ENCODE results near the gene MAML3. TPM values are rescaled to one million over a fixed set of nuclear protein-coding genes. Genes with fewer than 3 reads are reported as not detected.

The MAML3 gene
- total and polyA plus RNA-seq, 3 experiments from 2014 or later: 0.44 to 0.57 (median 0.52) TPM

DNA sequence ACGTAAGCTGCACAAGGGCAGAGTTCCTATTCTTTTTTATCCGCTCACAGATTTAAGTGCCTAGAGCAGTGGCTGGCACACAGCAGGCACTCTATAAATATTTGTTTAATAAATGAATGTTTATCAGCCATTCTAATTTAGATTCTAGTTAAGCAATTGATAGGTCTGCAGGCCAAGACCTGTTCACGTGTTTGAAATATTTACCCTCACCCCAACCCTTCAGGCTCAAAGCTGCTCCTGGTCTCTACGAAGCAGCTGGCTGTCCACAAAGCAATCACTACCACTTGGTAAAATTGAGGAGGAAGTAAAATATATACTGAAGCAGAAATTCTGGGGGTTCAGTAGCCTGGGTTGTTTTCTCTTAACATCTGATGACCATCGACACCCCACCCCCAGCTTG lies 330.2 kb downstream of the MAML3 start:
- peaks cover 0 to 17% (median 0%) of the 10 kb centered on the region in 5 donors for H3K9me3 Mint-ChIP-seq
- no peaks in the 10 kb centered on the region for H3K4me1 ChIP-seq (ENCODE audit: insufficient read depth, low read length)
- no peaks in the 10 kb centered on the region for H3K36me3 ChIP-seq (ENCODE audit: insufficient read depth, low read length)
- H3K27me3 ChIP-seq (ENCODE audit: insufficient read depth, low read length, poor library complexity, severe bottlenecking): no peaks in the 10 kb centered on the region
- peaks cover 3 to 5% of the 10 kb centered on the region in 2 donors for H3K27me3 Mint-ChIP-seq
- peaks cover 0 to 5% (median 0%) of the 10 kb centered on the region in 3 donors for H3K36me3 Mint-ChIP-seq
- CTCF ChIA-PET: no interaction called here
- no peak for DNase-seq
- H3K4me1 Mint-ChIP-seq: no peaks in the 10 kb centered on the region
- no peak overlapping the region for H3K27ac ChIP-seq (ENCODE audit: low read depth, low read length)
- H3K4me3 ChIP-seq (ENCODE audit: low read length): no peak overlapping the region
- no peak overlapping the region for H3K4me3 Mint-ChIP-seq
- no peak overlapping the region for H3K27ac Mint-ChIP-seq
- H3K9me3 ChIP-seq (ENCODE audit: low read length): no peaks in the 10 kb centered on the region
- POLR2A ChIA-PET: no interaction called here

DNA sequence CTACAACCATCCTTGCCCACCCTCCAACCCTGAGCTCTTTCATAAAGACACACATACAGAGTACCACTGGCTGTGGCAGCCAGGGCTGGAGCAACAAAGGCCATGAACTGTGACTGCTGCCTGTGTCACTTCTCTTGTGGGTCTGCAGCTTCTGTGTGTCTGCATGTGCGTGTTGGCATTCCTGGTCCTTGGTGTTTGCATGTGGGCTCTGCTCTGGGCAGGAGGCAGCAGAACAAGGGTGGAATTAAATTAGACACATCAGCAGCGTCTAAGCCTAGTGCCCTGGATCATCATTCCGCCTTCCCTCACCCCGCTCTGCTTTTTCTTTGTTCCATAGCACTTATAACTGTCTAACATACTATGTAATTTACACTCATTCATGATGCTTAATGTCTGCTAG lies 330.6 kb downstream of the MAML3 start:
- ChIA-PET CTCF (no interaction called here), POLR2A (no interaction called here)
- Mint-ChIP-seq H3K4me1 (no peaks in the 10 kb centered on the region), H3K4me3 (no peak overlapping the region), H3K27me3 (peaks cover 3 to 5% of the 10 kb centered on the region in 2 donors), H3K27ac (no peak overlapping the region), H3K36me3 (peaks cover 0 to 5% (median 0%) of the 10 kb centered on the region in 3 donors), H3K9me3 (peaks cover 0 to 16% (median 0%) of the 10 kb centered on the region in 5 donors)
- H3K9me3 ChIP-seq (ENCODE audit: low read length): no peaks in the 10 kb centered on the region
- no peaks in the 10 kb centered on the region for H3K36me3 ChIP-seq (ENCODE audit: insufficient read depth, low read length)
- DNase-seq: no peak
- H3K27me3 ChIP-seq (ENCODE audit: insufficient read depth, low read length, poor library complexity, severe bottlenecking): no peaks in the 10 kb centered on the region
- no peak overlapping the region for H3K27ac ChIP-seq (ENCODE audit: low read depth, low read length)
- H3K4me3 ChIP-seq (ENCODE audit: low read length): no peak overlapping the region
- no peaks in the 10 kb centered on the region for H3K4me1 ChIP-seq (ENCODE audit: insufficient read depth, low read length)

DNA sequence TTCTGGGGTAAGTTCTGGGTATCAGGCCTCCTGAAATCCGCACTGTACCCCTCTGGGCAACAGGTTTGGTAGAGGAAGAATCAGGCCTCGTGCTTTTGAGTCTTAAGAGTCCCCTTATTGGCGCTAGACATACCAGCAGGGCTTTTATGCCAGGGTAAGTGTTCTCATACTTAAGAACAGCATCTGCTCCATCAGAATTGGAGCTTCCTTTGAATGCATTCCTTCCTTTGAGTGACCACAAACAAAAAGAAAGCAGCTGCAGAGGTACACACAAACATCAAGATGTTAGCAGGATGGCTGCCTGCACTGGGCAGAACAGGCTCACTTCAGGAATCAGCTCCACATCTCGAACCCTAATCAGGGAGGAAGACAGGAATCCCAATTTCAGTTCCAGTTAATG lies 331.6 kb downstream of the MAML3 start:
- Histone ChIP-seq H3K27me3 (ENCODE audit: insufficient read depth, low read length, poor library complexity, severe bottlenecking) (no peaks in the 10 kb centered on the region), H3K27ac (ENCODE audit: low read depth, low read length) (no peak overlapping the region), H3K4me3 (ENCODE audit: low read length) (no peak overlapping the region), H3K9me3 (ENCODE audit: low read length) (no peaks in the 10 kb centered on the region), H3K36me3 (ENCODE audit: insufficient read depth, low read length) (no peaks in the 10 kb centered on the region), H3K4me1 (ENCODE audit: insufficient read depth, low read length) (no peaks in the 10 kb centered on the region)
- POLR2A ChIA-PET: no interaction called here
- DNase-seq: no peak
- peaks cover 0 to 5% (median 0%) of the 10 kb centered on the region in 3 donors for H3K36me3 Mint-ChIP-seq
- H3K27ac Mint-ChIP-seq: no peak overlapping the region
- H3K9me3 Mint-ChIP-seq: peaks cover 0 to 14% (median 0%) of the 10 kb centered on the region in 5 donors
- no peak overlapping the region for H3K4me3 Mint-ChIP-seq
- CTCF ChIA-PET: no interaction called here
- no peaks in the 10 kb centered on the region for H3K4me1 Mint-ChIP-seq
- peaks cover 3 to 5% of the 10 kb centered on the region in 2 donors for H3K27me3 Mint-ChIP-seq

DNA sequence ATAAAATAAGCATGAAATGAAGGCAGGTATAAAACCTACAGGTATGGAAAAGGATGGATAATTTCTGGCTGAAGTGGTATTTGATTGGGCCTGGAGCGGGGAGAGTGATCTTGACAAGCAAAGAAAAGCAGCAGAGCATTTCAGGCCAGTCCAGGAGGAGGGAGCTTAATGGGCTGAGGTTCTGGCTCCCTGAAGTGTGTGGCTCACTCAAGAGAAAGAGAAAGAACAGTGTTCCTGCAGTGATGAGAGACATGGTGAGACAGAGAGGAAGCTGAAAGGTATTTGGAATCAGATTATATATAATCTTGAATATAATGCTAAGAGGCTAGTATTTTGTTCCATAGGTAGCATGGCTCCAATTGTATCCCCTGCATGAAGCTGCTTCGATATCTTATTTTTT lies 334.9 kb downstream of the MAML3 start:
- H3K4me3 ChIP-seq (ENCODE audit: low read length): no peak overlapping the region
- H3K27me3 ChIP-seq (ENCODE audit: insufficient read depth, low read length, poor library complexity, severe bottlenecking): no peaks in the 10 kb centered on the region
- ChIA-PET POLR2A (no interaction called here), CTCF (no interaction called here)
- Mint-ChIP-seq H3K4me3 (no peak overlapping the region), H3K36me3 (no peaks in the 10 kb centered on the region), H3K27me3 (peaks cover 0 to 3% of the 10 kb centered on the region in 2 donors), H3K9me3 (peaks cover 0 to 4% (median 1%) of the 10 kb centered on the region in 5 donors), H3K4me1 (no peaks in the 10 kb centered on the region), H3K27ac (peak overlapping the region in 1 of 8 donors; percentile 2)
- no peak for DNase-seq
- no peaks in the 10 kb centered on the region for H3K4me1 ChIP-seq (ENCODE audit: insufficient read depth, low read length)
- H3K9me3 ChIP-seq (ENCODE audit: low read length): no peaks in the 10 kb centered on the region
- H3K27ac ChIP-seq (ENCODE audit: low read depth, low read length): no peak overlapping the region
- no peaks in the 10 kb centered on the region for H3K36me3 ChIP-seq (ENCODE audit: insufficient read depth, low read length)

DNA sequence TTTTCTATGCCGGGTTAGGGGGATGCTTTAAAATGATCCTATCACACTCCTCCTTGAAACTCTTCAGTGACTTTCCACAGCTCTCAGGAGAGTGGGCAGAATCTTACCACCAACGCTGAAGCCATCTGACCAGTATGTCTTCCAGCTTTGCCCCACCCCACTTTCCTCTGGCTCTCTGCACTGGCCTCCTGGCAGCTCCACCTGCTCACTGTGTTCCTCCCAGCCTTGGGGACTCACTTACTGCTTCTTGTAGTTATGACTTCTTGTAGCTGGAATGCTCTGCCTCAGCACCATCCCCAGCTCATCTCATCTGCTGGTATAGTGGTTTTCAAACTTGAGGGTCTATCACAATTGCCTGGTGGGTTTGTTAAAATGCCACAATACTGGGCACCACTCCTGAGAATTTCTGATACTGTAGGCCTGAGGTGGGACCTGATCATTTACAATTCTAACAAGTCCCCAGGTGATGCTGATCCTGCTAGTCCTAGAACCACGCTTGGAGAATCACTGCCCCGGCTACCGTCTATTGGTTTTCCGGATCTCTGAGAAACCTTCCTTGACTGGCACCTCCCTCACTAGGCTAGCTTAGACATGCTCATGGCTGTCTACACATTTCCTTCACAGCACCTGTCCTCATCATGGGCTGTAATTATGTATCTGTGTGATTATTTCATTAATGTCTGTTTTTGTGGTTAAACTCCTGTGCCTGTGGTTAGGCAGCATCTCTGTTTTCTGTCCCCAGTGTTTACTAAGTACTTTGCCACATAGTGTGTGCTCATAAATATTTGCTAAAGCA lies 336.1 kb downstream of the MAML3 start:
- POLR2A ChIA-PET: no interaction called here

DNA sequence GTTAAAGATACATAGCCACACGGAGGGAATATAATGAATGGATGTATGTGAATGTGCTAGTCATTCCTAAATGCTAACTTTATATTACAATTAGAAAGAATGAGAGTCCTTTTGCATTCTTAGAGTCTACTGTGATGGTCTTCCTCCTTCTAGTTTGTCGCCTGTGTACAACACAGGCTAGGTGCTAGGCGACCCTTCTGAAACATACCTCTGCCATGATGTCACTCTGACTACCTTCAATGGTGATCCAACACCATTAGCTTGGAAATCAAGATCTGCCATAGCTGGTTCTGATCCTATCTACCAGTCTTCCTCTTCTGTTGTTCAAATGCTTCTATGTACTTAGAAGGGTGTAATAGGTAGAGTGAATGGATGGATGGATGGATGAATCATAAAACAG lies 337.1 kb downstream of the MAML3 start:
- no peaks in the 10 kb centered on the region for H3K4me1 Mint-ChIP-seq

More for the DNA sequence above, 336.1 kb downstream of the MAML3 start:
- Histone ChIP-seq H3K36me3 (ENCODE audit: insufficient read depth, low read length) (no peaks in the 10 kb centered on the region), H3K4me1 (ENCODE audit: insufficient read depth, low read length) (no peaks in the 10 kb centered on the region), H3K9me3 (ENCODE audit: low read length) (no peaks in the 10 kb centered on the region), H3K4me3 (ENCODE audit: low read length) (no peak overlapping the region), H3K27me3 (ENCODE audit: insufficient read depth, low read length, poor library complexity, severe bottlenecking) (no peaks in the 10 kb centered on the region), H3K27ac (ENCODE audit: low read depth, low read length) (no peak overlapping the region)
- peaks cover 0 to 2% (median 1%) of the 10 kb centered on the region in 5 donors for H3K9me3 Mint-ChIP-seq
- no peaks in the 10 kb centered on the region for H3K4me1 Mint-ChIP-seq
- DNase-seq: no peak
- CTCF ChIA-PET: no interaction called here
- peak overlapping the region in 1 of 8 donors; percentile 55 for H3K27ac Mint-ChIP-seq
- H3K36me3 Mint-ChIP-seq: no peaks in the 10 kb centered on the region
- H3K4me3 Mint-ChIP-seq: no peak overlapping the region
- peaks cover 0 to 3% of the 10 kb centered on the region in 2 donors for H3K27me3 Mint-ChIP-seq

DNA sequence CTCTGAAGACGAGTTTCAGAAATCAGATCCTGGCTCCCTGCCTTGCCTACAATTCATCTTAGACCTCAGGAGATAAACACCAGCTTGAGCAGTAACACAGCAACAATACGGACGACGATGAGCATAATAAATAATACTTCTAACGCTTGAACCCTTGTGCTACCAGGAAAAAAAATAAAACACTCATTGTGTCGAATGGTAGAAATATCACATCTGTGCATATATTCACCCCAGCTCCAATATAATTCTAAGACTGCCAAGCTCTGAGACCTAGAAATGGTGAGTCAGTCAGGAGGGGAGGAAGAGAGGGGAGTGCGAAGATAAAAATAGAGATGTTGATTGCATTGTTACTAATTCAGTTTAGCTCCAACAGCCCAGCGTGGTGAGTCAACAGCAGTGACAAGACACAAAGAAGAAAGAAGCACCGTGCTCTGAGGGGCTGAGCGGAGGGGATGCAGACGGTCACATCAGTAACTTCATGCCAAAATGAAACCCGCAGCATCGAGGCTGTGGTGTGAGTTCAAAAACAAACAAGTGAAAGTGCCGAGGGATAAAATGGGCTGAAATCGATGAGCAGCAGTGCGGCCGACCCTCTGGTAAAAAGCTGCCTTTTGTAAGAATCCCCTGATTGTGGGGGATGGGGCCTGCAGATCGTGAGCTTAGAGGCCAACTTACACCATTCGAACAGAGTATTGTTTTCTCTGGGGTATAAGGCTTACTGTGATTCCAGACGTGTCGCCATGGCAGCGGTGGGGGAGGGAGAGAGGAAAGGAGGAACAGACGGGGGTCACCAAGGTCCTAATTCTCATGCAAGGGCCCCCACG lies 338.0 kb downstream of the MAML3 start:
- H3K4me3 Mint-ChIP-seq: no peak overlapping the region
- H3K27me3 Mint-ChIP-seq: peaks cover 0 to 6% of the 10 kb centered on the region in 2 donors
- no peaks in the 10 kb centered on the region for H3K36me3 Mint-ChIP-seq
- H3K27ac ChIP-seq (ENCODE audit: low read depth, low read length): no peak overlapping the region
- no peaks in the 10 kb centered on the region for H3K36me3 ChIP-seq (ENCODE audit: insufficient read depth, low read length)
- no peak overlapping the region for H3K4me3 ChIP-seq (ENCODE audit: low read length)
- POLR2A ChIA-PET: no interaction called here
- no peaks in the 10 kb centered on the region for H3K4me1 ChIP-seq (ENCODE audit: insufficient read depth, low read length)
- no peaks in the 10 kb centered on the region for H3K4me1 Mint-ChIP-seq
- no peak overlapping the region for H3K27ac Mint-ChIP-seq
- DNase-seq: no peak
- H3K27me3 ChIP-seq (ENCODE audit: insufficient read depth, low read length, poor library complexity, severe bottlenecking): no peaks in the 10 kb centered on the region
- peaks cover 0 to 7% (median 1%) of the 10 kb centered on the region in 5 donors for H3K9me3 Mint-ChIP-seq
- H3K9me3 ChIP-seq (ENCODE audit: low read length): no peaks in the 10 kb centered on the region
- CTCF ChIA-PET: no interaction called here

More for the DNA sequence above, 337.1 kb downstream of the MAML3 start:
- H3K4me3 Mint-ChIP-seq: no peak overlapping the region
- no peaks in the 10 kb centered on the region for H3K36me3 Mint-ChIP-seq
- no peaks in the 10 kb centered on the region for H3K9me3 ChIP-seq (ENCODE audit: low read length)
- ChIA-PET CTCF (no interaction called here), POLR2A (no interaction called here)
- H3K4me3 ChIP-seq (ENCODE audit: low read length): no peak overlapping the region
- H3K36me3 ChIP-seq (ENCODE audit: insufficient read depth, low read length): no peaks in the 10 kb centered on the region
- no peak overlapping the region for H3K27ac Mint-ChIP-seq
- H3K27me3 ChIP-seq (ENCODE audit: insufficient read depth, low read length, poor library complexity, severe bottlenecking): no peaks in the 10 kb centered on the region
- no peaks in the 10 kb centered on the region for H3K4me1 ChIP-seq (ENCODE audit: insufficient read depth, low read length)
- H3K27me3 Mint-ChIP-seq: peaks cover 0 to 1% of the 10 kb centered on the region in 2 donors
- H3K9me3 Mint-ChIP-seq: peaks cover 0 to 2% (median 1%) of the 10 kb centered on the region in 5 donors
- no peak for DNase-seq
- H3K27ac ChIP-seq (ENCODE audit: low read depth, low read length): no peak overlapping the region

Data from CD8-positive, alpha-beta memory T cell (primary cell).